GM12892 (cell line): ENCODE data around the gene AHI1.
A peak's percentile ranks its signal among the peaks of the same experiment; 100 is the strongest.
"Not testable (repeated sequence)": the region's sequence is repeated elsewhere in the genome, so short reads cannot be mapped to it uniquely, and the experiment has no call there.

ENCODE experiments used
- DNase-seq: peaks from one replicate; pipeline ENCODE4 v3.0.0; 2011; ENCODE audit not compliant: insufficient read length
- FAIRE-seq: peaks from 2 replicates; lab custom pipeline; 2011; peaks lifted over from hg19 to GRCh38; lab: Jason Lieb, UNC
- POLR2A ChIP-seq: IDR thresholded peaks from 2 replicates; pipeline ENCODE4 v1.6.1; 2011; ENCODE audit warnings: low read depth, low read length, control low read depth
- POLR2AphosphoS5 ChIP-seq: IDR thresholded peaks from 2 replicates; pipeline ENCODE4 v1.6.1; 2011; ENCODE audit warnings: low read depth, low read length, control low read depth
- TAF1 ChIP-seq: IDR thresholded peaks from 2 replicates; pipeline ENCODE4 v1.6.1; 2011; ENCODE audit warnings: low read depth, mild to moderate bottlenecking, control low read depth, low read length, borderline replicate concordance

Gene AHI1

DNA sequence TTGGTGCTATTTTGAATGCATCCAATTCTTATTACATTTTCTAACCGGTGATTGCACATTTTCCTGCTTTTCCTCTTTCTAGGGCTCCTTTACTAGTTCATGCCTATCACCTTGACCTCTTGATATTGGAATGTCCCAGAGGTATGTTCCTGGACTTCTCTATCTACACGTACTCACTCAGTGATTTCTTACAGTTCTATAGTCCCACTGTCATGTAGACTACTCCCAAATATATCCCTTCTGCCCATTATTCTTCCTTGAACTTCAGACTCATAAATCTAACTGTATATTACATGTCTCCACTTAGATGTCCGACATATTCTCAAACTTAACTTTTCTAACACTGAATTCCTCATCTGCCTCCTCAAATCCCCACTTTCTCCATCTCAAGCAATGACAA, 7.2 kb upstream of the AHI1 start:
- no peak for FAIRE-seq
- TF ChIP-seq POLR2A, result no peak
- TF ChIP-seq TAF1, result no peak
- no peak for TF ChIP-seq POLR2AphosphoS5
- DNase-seq, result no peak

DNA sequence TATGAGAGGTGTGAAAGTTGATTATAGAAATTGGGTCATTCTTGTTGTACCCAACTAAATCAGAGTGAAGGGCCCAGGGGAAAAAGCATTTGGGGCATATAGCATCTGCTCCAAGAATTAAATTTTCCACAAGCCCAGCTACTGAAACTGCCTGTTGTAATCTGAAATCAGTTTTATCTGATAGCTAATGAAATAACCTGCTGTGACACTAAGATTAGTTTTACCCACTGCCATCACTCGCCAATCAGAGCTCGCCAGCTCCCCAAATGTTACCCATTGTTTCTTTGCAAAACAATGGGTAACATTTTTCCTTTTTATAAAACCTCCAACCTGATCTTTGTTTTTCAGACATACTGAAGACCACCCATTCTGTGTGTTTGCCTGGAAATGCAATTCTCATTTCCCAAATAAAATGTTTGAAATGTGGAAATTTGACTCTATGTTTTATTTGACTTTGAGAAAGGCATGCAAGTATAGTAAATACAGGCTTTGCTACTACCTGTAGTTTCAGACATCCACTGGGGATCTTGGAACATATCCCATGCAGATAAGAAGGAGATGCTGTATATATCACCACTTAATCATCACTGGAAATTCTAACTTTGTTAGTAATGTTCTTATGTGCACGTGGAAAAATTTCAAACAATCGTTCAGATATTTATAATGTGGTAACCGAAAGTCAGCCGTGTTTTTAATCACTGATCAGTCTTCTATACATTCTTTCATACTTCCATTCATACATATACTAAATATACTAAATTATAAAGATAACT, 6.3 kb upstream of the AHI1 start:
- FAIRE-seq (no peak), DNase-seq (no peak)
- TF ChIP-seq POLR2AphosphoS5 (no peak), TAF1 (no peak), POLR2A (no peak)

DNA sequence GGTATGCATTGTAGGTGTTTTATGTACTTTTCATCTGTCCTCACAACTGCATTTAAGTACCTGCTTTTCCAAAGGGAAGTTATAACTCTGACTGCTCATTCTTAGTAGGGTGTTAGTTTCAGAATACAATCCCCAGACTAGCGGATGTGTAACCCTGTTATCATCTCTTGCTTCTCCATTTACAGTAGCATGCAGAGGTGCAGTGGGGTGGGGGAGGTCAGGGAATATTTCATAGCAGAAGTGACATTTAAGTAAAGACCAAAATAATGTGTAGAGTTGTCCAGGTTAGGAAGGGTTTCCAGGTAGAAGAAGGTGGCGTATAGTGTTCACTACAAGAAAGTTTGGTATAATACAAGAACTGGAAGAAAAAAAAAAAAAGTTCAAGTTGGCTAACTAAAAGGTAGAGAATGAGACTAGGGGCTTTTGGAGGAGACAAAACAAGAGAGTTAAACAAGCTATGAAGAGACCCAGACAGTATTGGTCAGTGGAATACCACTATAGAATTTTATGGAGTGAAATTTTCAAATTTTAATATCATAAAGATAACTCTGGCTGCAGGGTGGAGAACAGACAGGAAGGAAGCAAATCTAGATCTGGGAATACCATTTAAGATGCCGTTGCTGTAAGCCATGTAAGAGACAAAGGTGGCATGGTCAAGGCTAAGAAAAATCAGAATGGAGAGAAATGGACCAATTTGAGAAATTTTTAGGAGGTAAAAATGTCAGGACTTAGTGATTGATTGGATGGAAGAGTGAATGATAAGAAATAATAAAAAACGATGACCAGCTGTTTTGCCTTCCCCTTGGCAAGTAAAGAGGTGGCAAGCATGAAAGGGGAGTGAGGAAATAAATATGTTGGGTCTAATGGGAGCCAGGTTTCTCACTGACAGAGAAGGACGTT, 2.2 kb upstream of the AHI1 start:
- DNase-seq, result no peak
- no peak for TF ChIP-seq TAF1
- TF ChIP-seq POLR2A, result no peak
- TF ChIP-seq POLR2AphosphoS5, result no peak

DNA sequence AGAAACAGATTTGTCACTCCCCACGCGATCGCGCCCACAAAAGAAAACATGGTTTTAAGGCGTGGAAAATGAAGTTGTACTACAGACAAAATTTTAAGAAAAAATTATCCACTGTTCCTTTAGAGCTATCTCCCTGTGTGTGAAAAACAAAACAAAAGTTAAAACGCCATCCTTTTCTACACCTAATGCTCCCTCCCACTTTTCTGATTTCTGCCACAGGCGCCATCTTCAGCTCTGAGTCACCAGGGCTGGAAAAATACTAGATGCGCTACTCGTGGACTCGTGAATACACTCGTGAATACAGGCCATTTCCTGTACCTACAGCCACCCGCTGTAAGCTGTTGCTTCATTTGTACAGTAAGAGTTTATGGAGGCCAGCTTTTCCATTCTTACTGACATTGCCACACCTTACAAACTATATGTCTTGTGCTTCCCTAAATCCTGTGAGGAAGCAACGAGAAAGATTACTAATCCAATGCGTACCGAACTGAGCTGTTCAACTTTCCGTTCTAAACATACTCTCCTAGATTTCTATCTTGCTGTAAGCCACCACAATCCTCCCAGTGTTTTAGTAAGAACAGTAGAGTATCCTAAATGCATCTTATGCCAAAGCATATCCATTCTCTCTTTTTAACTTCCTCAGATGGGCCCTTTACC, 773 bp upstream of the AHI1 start:
- FAIRE-seq, result peak; percentile 85
- TF ChIP-seq POLR2AphosphoS5, result 0 out of 2 replicates have a peak, but pooled peaks have one; percentile 39
- TF ChIP-seq TAF1, result peak; percentile 53; the same call in 1 of the 2 replicates
- TF ChIP-seq POLR2A, result peak; percentile 52; the same call in 1 of the 2 replicates
- no peak for DNase-seq

More for the DNA sequence above, 2.2 kb upstream of the AHI1 start:
- FAIRE-seq, result no peak

DNA sequence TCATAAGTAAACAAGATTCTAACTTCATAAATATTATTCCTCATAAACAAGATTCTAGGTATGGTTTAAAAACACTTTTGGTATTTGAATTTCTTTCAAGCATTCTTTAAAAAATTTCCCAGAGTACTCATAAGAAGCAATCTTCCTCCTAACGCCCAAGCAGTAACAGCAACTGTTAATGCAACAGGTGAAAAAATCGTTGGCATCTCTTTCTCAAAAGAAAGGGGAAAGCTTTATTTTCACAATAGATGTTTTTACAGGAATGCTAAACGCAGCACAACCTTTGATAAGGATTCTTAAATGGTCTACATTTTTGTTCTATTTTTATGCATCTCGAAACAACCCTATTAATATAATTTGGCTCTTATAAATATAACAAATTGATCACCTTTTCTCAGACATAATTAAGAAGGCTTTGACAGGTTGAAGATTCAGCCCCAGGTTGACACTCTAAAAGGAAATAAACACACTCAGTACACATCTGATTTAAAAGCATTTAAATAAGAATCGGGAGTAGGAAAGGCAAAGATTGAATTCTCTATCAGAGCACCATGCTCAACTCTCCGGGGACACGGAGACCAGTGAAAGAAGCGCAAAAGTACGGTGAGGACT, 634 bp downstream of the AHI1 start:
- DNase-seq, result no peak

DNA sequence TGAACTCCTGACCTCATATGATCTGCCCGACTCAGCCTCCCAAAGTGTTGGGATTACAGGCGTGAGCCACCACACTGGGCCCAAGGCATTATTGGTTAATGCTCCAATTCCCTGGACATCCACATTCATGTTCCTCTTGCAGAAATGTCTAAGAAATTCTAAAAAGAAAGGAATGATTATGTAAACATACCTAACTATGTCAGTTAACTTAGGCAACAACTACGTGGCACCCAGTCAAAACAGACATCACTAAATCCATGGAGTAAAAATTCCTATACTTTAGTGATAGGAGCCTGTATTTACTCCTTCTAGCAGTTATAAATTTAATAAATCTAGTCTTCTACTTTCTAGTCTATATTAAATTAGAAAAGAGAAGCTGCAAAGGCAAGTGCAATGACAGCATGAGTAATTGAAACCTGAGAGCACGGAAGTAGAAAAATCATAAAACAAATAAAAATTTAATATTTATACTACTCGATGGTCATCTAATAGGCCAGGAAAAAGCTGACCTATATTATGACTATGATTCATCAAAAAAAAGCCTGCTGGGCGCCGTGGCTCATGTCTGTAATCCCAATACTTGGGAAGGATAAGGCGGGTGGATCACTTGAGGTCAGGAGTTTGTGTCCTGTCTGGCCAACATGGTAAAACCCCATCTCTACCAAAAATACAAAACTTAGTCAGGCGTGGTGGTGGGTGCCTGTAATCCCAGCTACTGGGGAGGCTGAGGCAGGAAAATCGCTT, 4.2 kb downstream of the AHI1 start:
- no peak for DNase-seq
- TF ChIP-seq TAF1, result no peak
- TF ChIP-seq POLR2AphosphoS5, result no peak
- no peak for TF ChIP-seq POLR2A

More for the DNA sequence above, 634 bp downstream of the AHI1 start:
- FAIRE-seq, result no peak
- TF ChIP-seq POLR2A (no peak), TAF1 (no peak), POLR2AphosphoS5 (no peak)

DNA sequence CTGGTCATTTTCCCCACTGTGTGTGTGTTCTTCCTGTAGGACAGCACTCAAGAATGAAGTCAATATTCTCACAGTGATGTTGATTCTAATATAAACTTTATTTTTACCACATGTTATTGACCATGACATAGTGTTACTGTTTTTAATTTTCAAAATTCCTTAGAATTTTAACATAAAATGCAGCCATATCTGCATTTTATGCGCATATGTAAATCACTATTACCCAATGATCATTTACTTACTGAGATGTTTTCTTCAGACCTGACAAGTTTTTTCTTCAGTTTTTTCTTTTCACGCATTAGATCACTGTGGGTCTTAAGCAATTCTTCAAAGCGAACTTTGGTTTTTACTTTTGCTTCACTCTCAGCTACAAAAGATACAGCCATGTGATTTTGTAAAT, 7.2 kb downstream of the AHI1 start:
- TF ChIP-seq POLR2A, result no peak
- DNase-seq, result no peak
- no peak for FAIRE-seq

More for the DNA sequence above, 4.2 kb downstream of the AHI1 start:
- FAIRE-seq, result no peak

DNA sequence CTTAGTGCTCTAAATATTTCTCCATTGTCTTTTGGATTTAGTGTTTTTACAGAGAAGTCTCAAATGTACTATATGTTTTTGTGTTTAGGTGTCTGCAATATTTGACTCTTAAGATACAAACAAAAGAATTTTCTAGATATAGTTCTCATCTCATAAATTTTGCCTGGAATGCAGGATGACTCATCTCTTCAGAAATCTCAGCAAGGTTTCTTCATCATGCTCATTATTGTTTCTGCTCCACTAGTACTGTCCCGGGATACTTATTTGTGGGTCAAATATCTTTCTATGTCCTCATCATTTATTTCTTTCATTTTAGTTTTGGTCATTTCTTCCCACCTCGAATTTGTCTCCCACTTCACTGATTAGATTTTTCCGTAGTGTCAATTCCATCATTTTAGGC, 9.5 kb downstream of the AHI1 start:
- DNase-seq, result no peak
- no peak for FAIRE-seq
- TF ChIP-seq TAF1, result no peak
- no peak for TF ChIP-seq POLR2AphosphoS5
- no peak for TF ChIP-seq POLR2A

DNA sequence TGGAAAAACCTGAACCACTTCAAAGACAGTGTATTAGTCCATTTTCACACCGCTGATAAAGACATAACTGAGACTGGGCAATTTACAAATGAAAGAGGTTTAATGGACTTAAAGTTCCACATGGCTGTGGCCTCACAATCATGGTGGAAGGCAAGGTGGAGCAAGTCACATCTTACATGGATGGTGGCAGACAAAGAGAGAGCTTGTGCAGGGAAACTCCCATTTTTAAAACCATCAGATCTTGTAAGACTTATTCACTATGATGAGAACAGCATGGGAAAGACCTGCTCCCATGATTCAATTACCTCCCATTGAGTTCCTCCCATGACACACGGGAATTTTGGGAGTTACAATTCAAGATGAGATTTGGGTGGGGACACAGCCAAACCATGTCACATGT, 13.6 kb downstream of the AHI1 start:
- DNase-seq, FAIRE-seq: not testable (repeated sequence)

DNA sequence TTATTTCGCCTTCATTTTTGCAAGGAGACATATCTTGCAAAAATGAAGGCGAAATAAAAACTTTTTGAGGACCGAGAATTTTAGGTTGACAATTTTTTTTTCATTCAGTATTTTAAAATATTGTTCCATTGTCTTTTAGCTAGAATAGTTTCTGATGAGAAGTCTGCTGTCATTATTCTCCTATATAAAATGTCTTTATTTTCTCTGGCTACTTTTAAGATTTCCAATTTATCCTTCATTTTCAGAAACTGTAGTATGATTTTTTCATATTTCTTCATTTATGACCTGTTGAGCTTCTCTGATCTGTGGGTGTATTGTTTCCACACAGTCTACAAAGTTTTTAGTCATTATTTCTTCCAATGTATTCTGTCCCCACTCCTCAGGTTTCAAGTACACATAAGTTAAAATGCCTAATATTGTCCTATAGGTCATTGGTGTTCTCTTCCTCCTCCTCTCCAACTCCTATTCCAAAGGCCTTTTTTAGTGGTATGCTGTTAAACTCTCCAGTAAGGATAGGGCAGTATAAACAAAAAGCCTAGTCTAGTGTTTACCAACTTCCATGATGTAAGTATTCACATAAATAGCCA, 15.7 kb downstream of the AHI1 start:
- DNase-seq (no peak), FAIRE-seq (no peak)
- TF ChIP-seq POLR2AphosphoS5 (no peak), TAF1 (no peak), POLR2A (no peak)
